Stimulated activated CD8-positive, alpha-beta memory T cell treated with anti-CD3 and anti-CD28 coated beads, Interleukin-12 subunit alpha, Interleukin-12 subunit beta, amount 100 ng/mL, for 24 hours (primary cell): ENCODE measurements around the gene IPO4.

Experiments
- DNase-seq: peaks from one replicate; pipeline ENCODE4 v3.0.0-alpha.2; 2020; ENCODE audit errors: extremely low read depth

Gene IPO4

GRCh38 chr14:24177041-24177825, 11.4 kb downstream of the IPO4 start:
- DNase-seq, result no peak

DNA sequence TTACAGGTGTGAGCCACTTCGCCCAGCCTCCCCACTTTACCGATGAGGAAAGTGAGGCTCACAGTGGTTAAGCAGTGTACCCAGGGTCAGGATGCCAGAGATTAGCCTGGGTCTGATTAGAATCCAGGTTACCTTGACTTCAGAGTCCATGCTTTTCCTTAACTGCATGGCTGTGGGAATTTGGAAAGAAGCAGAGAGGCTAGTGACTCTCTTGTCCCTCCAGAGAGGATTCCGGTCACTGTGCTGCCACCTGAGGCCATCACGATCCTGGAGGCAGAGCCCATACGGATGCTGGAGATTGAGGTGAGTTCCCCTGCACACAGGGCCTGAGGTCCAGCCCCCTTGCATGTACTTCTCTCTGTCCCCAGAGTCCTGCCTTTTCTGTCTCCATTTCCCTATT, 12.0 kb downstream of the IPO4 start:
- DNase-seq, result no peak

DNA sequence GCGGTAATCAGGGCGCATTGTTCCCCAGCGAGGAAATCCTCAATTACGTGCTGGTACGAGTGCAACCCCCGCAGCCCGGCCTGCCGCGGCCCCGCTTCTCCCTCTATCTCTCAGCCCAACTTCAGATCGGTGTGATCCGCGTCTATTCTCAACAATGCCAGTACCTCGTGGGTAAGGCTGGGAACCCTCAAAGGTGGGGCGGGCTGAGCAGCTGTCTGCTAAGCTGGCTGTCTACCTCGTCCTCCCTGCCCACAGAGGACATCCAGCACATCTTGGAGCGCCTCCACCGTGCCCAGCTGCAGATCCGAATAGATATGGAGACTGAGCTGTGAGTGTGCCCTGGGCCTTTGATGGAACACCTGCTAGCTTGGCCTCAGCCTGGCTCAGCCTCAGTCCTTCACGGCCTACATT, 15.7 kb downstream of the IPO4 start:
- no peak for DNase-seq

DNA sequence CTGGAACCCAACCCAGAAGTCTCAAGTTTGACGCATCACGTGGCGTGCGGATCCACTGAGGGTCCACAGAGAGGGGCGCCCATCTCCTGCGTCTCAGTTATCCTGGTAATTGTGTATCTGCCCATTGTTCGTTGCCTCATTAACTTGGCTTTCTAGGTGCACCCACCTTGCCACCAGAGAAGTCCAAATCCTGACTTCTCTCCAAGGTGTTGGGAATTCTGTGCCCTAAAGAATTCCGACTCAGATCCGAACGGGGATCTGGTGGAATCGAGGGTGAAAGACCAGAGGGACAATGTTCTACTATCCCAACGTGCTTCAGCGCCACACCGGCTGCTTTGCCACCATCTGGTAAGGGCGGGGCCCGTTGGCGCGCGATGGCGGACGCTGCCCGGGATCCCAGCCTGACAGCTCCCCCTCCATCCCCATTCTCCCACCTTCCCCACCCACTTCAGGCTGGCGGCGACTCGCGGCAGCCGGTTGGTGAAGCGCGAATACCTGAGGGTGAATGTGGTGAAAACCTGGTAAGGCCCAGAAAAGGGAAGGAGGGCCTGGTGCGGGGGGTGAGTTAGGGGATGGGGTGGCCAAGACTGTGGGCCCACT, 16.3 kb downstream of the IPO4 start:
- no peak for DNase-seq

DNA sequence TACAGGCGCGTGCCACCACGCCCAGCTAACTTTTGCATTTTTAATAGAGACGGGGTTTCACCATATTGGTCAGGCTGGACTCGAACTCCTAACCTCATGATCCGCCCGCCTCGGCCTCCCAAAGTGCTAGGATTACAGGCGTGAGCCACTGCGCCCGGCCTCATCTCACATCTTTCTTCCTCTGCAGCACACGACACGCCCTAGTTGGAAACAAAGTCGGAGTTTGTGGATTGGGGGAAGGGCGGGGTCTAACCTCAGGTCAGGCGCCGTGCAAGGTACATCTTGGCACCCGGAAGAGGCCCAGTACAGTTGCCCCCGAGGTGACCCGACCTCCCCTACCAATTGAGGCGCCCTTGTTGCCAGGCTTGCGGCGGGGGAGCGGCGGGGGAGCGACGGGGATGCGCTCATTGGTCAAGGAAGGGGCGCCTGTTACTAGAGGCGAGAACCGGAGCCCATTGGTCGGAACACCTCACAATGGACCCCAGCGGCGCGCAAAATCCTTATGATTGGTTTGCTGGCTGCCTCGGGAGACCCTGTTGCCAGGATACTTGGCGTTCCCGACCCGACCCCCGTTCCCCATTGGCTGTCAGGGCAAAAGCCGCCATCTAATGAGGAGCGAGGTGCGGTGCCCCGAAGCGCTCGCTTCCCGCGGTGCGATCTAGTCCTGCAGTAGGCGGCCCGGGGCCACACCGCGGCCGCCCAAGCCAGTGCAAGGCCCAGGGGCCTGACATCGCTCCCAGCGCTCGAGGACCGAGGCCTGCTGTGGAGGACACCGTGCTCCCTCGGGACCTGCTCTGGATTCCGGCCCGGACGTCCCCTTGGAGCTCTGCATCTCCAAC, 17.0 kb downstream of the IPO4 start, which contains the start of gene REC8:
TSS of gene REC8 (plus strand) at position 659 of the 839 bp plus-strand sequence. CDS start 473 bp downstream, outside the sequence.
- DNase-seq, result peak; percentile 41

DNA sequence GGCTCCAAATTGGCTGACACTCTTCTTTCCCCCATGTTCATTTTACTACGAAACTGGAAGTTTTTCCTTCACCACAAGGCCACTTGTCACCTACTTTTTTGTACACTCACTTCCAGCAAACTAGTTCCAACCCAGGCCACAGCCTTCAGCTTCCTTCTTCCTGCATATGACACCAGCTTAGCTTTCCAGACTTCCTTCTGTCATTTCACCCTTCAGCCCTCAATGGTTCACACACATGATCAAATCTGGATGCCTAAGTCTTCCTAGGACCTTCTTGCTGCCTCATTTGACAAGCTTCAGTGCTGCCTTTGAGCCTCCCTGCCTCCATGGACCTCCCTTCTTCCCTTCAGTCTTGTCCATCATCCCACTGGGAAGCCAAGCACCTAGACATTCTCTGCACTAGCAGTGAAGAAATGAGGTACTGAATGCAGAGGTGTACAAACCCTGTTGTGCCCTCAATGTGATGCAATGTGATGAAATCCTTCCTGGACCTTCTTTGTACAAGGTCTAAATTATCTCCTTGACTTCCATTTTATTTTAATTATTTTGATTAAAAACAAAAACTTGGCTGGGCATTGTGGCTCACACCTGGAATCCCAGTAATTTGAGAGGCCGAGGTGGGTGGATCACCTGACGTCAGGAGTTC, 21.0 kb downstream of the IPO4 start:
- no peak for DNase-seq

GRCh38 chr14:24165785-24166184, 22.8 kb downstream of the IPO4 start:
- no peak for DNase-seq

DNA sequence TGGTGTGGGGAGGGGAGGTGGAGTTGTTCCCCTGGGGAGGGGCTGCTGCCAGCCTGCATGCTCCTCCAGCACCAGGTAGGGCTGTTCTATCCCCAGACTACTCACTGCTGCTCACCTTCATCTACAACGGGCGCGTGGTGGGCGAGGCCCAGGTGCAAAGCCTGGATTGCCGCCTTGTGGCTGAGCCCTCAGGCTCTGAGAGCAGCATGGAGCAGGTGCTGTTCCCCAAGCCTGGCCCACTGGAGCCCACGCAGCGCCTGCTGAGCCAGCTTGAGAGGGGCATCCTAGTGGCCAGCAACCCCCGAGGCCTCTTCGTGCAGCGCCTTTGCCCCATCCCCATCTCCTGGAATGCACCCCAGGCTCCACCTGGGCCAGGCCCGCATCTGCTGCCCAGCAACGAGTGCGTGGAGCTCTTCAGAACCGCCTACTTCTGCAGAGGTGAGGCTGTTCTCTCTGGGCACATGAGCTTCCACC, 24.1 kb downstream of the IPO4 start:
- no peak for DNase-seq

GRCh38 chr14:24162093-24162492, 26.5 kb downstream of the IPO4 start:
- DNase-seq, result no peak

GRCh38 chr14:24160850-24161804, 27.5 kb downstream of the IPO4 start, which contains the start of gene IRF9:
Gene IRF9 (plus strand): TSS chr14:24161265. CDS start chr14:24162145, 880 bp downstream.
- DNase-seq, result peak; percentile 84

DNA sequence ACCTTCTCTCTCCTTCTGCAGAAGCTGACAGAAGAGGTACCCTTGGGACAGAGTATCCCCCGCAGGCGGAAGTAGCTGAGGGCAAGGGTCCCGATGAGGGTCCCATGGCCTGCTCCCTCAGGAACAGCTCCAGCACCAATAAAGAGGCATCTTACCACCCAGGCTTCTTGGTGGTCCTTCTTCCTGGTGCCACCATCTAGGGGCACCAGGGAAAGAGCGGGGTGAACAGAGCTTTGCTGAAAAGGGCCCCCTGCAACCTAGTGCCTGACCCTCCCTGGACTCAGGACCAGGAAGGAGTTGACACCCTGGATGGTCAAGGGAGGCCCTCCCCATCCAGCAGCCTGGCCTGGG, 28.1 kb downstream of the IPO4 start:
- no peak for DNase-seq

GRCh38 chr14:24159777-24160498, 28.7 kb downstream of the IPO4 start:
- DNase-seq, result no peak

GRCh38 chr14:24157331-24157730, 31.3 kb downstream of the IPO4 start:
- DNase-seq, result no peak

DNA sequence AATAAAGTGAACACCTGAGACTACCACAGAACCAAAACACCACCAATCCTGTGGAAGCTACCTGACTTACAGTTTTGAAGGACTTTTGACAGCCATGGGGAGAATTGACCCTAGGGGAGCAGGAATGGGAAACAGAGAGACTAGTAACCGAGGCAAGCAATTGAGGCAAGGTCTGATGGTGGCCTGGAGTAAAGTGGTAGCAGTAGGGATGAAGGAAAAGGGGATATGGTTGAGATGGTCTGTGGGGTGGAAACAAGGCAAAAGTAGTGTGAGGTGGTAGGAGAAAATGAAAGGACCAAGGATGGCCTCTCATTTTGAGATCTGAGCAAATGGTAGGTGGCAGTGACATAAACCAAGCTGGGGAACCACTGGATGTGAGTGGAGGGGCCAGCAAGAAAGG, 31.8 kb downstream of the IPO4 start:
- no peak for DNase-seq

DNA sequence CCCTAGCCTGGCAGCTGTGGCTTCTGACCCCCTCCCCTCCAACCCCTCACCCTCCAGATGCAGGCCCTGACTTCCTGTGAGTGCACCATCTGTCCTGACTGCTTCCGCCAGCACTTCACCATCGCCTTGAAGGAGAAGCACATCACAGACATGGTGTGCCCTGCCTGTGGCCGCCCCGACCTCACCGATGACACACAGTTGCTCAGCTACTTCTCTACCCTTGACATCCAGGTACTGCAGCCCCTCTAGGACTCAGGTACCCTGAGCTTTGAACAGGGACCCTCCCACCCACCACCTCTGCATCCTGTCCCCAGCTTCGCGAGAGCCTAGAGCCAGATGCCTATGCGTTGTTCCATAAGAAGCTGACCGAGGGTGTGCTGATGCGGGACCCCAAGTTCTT, 33.5 kb downstream of the IPO4 start:
- no peak for DNase-seq

- no peak for DNase-seq
Measured at GRCh38 chr14:24151404-24152080, 37.1 kb downstream of the IPO4 start.

GRCh38 chr14:24150993-24151392, 37.6 kb downstream of the IPO4 start:
- DNase-seq, result no peak

GRCh38 chr14:24150567-24150966, 38.0 kb downstream of the IPO4 start:
- DNase-seq, result no peak

DNA sequence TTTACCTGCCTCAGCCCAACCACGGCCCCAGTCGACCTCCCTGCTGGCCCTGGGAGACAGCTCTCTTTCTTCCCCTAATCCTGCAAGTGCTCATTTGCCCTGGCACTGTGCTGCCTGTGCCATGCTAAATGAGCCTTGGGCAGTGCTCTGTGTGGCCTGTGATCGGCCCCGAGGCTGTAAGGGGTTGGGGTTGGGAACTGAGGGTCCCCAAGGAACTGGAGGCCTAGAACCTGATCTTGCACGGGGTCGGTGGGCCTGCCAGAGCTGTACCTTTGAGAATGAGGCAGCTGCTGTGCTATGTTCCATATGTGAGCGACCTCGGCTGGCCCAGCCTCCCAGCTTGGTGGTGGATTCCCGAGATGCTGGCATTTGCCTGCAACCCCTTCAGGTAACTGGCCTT, 38.6 kb downstream of the IPO4 start:
- DNase-seq, result no peak
